Type B pancreatic cell (in vitro differentiated cells): Measurements from ENCODE around the gene PPY. TPM values are rescaled to one million over a fixed set of nuclear protein-coding genes. Genes with fewer than 3 reads are reported as not detected.

Source experiments
- DNase-seq: peaks from one replicate; pipeline ENCODE4 v3.0.0; 2021; ENCODE audit warnings: mixed read lengths; ENCODE audit not compliant: unreplicated experiment; ENCODE audit errors: extremely low spot score
- H3K27ac Mint-ChIP-seq: 2 replicates; pipeline ENCODE4 v1.8.0; 2021; ENCODE audit warnings: mild to moderate bottlenecking, mixed read lengths
- H3K27me3 Mint-ChIP-seq: 2 replicates; pipeline ENCODE4 v1.8.0; 2021; ENCODE audit warnings: mixed read lengths
- H3K36me3 Mint-ChIP-seq: 2 replicates; pipeline ENCODE4 v1.8.0; 2021; ENCODE audit warnings: mixed read lengths
- H3K4me1 Mint-ChIP-seq: one replicate; pipeline ENCODE4 v1.8.0; 2021; ENCODE audit warnings: mixed read lengths; ENCODE audit not compliant: unreplicated experiment
- H3K4me3 Mint-ChIP-seq: 2 replicates; pipeline ENCODE4 v1.8.0; 2021; ENCODE audit warnings: mild to moderate bottlenecking, mixed read lengths
- H3K9me3 Mint-ChIP-seq: 2 replicates; pipeline ENCODE4 v1.8.0; 2021; ENCODE audit warnings: mixed read lengths
- CTCF ChIP-seq: fragments of 200-600 bp; sonication (generic); conservative IDR thresholded peaks from 2 replicates; pipeline ENCODE4 v1.5.0; 2021; ENCODE audit warnings: antibody characterized with exemption, mild to moderate bottlenecking
- total RNA-seq: library from RNA; stranded (reverse); gene quantifications from 2 replicates; pipeline ENCODE4 v1.2.1, GENCODE V29; 2021; ENCODE audit warnings: low replicate concordance

The PPY gene
- total RNA-seq, 1 donor from 2014 or later: 65.9 TPM

GRCh38 chr17:43951750-43952149, 9.5 kb upstream of the PPY start:
- peaks cover 6% of the 10 kb centered on the region for H3K4me1 Mint-ChIP-seq
- peak overlapping the region; percentile 75 for H3K4me3 Mint-ChIP-seq
- H3K27me3 Mint-ChIP-seq: peaks cover 81% of the 10 kb centered on the region
- H3K9me3 Mint-ChIP-seq: no peaks in the 10 kb centered on the region
- no peak overlapping the region for H3K27ac Mint-ChIP-seq
- H3K36me3 Mint-ChIP-seq: no peaks in the 10 kb centered on the region
- no peak for DNase-seq
- no peak for TF ChIP-seq CTCF

GRCh38 chr17:43950554-43950953, 8.3 kb upstream of the PPY start:
- H3K4me3 Mint-ChIP-seq: no peak overlapping the region
- H3K27ac Mint-ChIP-seq: no peak overlapping the region
- no peak for TF ChIP-seq CTCF
- DNase-seq: no peak
- peaks cover 69% of the 10 kb centered on the region for H3K27me3 Mint-ChIP-seq
- H3K36me3 Mint-ChIP-seq: no peaks in the 10 kb centered on the region
- H3K9me3 Mint-ChIP-seq: no peaks in the 10 kb centered on the region
- H3K4me1 Mint-ChIP-seq: peaks cover 14% of the 10 kb centered on the region

- Mint-ChIP-seq H3K36me3 (no peaks in the 10 kb centered on the region), H3K9me3 (no peaks in the 10 kb centered on the region), H3K27me3 (peaks cover 61% of the 10 kb centered on the region), H3K4me1 (peaks cover 14% of the 10 kb centered on the region), H3K4me3 (no peak overlapping the region), H3K27ac (no peak overlapping the region)
- no peak for TF ChIP-seq CTCF
- DNase-seq: no peak
Observed at GRCh38 chr17:43949781-43950180, 7.5 kb upstream of the PPY start.

- no peaks in the 10 kb centered on the region for H3K9me3 Mint-ChIP-seq
- H3K36me3 Mint-ChIP-seq: no peaks in the 10 kb centered on the region
- H3K4me1 Mint-ChIP-seq: peaks cover 14% of the 10 kb centered on the region
- H3K4me3 Mint-ChIP-seq: no peak overlapping the region
- peaks cover 35% of the 10 kb centered on the region for H3K27me3 Mint-ChIP-seq
- DNase-seq: no peak
- no peak overlapping the region for H3K27ac Mint-ChIP-seq
- no peak for TF ChIP-seq CTCF
Observed at GRCh38 chr17:43946781-43947180, 4.5 kb upstream of the PPY start.

- H3K27me3 Mint-ChIP-seq: peaks cover 23% of the 10 kb centered on the region
- H3K27ac Mint-ChIP-seq: no peak overlapping the region
- no peak overlapping the region for H3K4me3 Mint-ChIP-seq
- no peaks in the 10 kb centered on the region for H3K36me3 Mint-ChIP-seq
- no peaks in the 10 kb centered on the region for H3K9me3 Mint-ChIP-seq
- TF ChIP-seq CTCF: no peak
- peaks cover 17% of the 10 kb centered on the region for H3K4me1 Mint-ChIP-seq
- DNase-seq: no peak
Observed at GRCh38 chr17:43945074-43945829, 3.0 kb upstream of the PPY start.
